Liver (tissue), 3 donors: ENCODE results near the gene MAMSTR.

ENCODE experiments used
- ATF3 ChIP-seq: IDR thresholded peaks from 2 replicates; pipeline ENCODE4 v1.6.1; 2016; ENCODE audit warnings: antibody characterized with exemption
- CTCF ChIP-seq: fragments of 150-350 bp; IDR thresholded peaks from 2 replicates; pipeline ENCODE4 v1.5.1; 2017; ENCODE audit warnings: improper control_type of control experiment, low read depth, low read length; ENCODE audit not compliant: missing input control
- HNF4A ChIP-seq, 2 donors: conservative IDR thresholded peaks; 2 replicates each; pipeline ENCODE4 v1.6.1; 2016; ENCODE audit warnings: antibody characterized with exemption in 2 of 2, mild to moderate bottlenecking in 2 of 2
- HNF4G ChIP-seq: IDR thresholded peaks from 2 replicates; pipeline ENCODE4 v1.6.1; 2016; ENCODE audit warnings: antibody characterized with exemption
- MAX ChIP-seq: IDR thresholded peaks from 2 replicates; pipeline ENCODE4 v1.6.1; 2016; ENCODE audit warnings: antibody characterized with exemption
- NR2F2 ChIP-seq: IDR thresholded peaks from 2 replicates; pipeline ENCODE4 v1.6.1; 2016; ENCODE audit warnings: antibody characterized with exemption
- RAD21 ChIP-seq, 2 donors: IDR thresholded peaks; 2 replicates each; pipeline ENCODE4 v1.6.1; 2016; ENCODE audit warnings: antibody characterized with exemption in 2 of 2, mild to moderate bottlenecking in 2 of 2
- REST ChIP-seq: IDR thresholded peaks from 2 replicates; pipeline ENCODE4 v1.6.1; 2016; ENCODE audit warnings: antibody characterized with exemption, mild to moderate bottlenecking
- TAF1 ChIP-seq: conservative IDR thresholded peaks from 2 replicates; pipeline ENCODE4 v1.6.1; 2016; ENCODE audit warnings: antibody characterized with exemption, mild to moderate bottlenecking
- YY1 ChIP-seq: IDR thresholded peaks from 2 replicates; pipeline ENCODE4 v1.6.1; 2016; ENCODE audit warnings: antibody characterized with exemption, mild to moderate bottlenecking
- ZBTB33 ChIP-seq: IDR thresholded peaks from 2 replicates; pipeline ENCODE4 v1.6.1; 2016; ENCODE audit warnings: antibody characterized with exemption
- donor health status: healthy.
- donor health status: healthy.

- TF ChIP-seq CTCF = peak; percentile 74
- peak; percentile 84 for TF ChIP-seq YY1
- TF ChIP-seq TAF1 = no peak
- TF ChIP-seq REST = no peak
- TF ChIP-seq ATF3 = no peak
- no peak for TF ChIP-seq HNF4A (conservative IDR thresholded peaks at IDR 0.05)
- no peak for TF ChIP-seq HNF4G
- TF ChIP-seq RAD21 (IDR thresholded peaks at IDR 0.05) = peak; percentile 85 to 92
- no peak for TF ChIP-seq MAX
- TF ChIP-seq ZBTB33 = no peak
- TF ChIP-seq NR2F2 = peak; percentile 8
Measured at GRCh38 chr19:48674921-48675824, 44.4 kb downstream of the MAMSTR start.
